Stimulated activated CD8-positive, alpha-beta memory T cell treated with anti-CD3 and anti-CD28 coated beads, Interleukin-2, amount 100 ng/mL, for 1 hour (primary cell): ENCODE measurements around the gene MPI.
A peak's percentile ranks its signal among the peaks of the same experiment; 100 is the strongest.
"Not testable (repeated sequence)": the region's sequence is repeated elsewhere in the genome, so short reads cannot be mapped to it uniquely, and the experiment has no call there.

Experiments used
- DNase-seq, 2 donors: peaks; one replicate each; pipeline ENCODE4 v3.0.0-alpha.2; 2020; ENCODE audit warnings: low read depth in 2 of 2

The MPI gene

GRCh38 chr15:74933573-74933972, 43.7 kb downstream of the MPI start:
- no peak for DNase-seq

- not testable (repeated sequence) for DNase-seq
Measured at GRCh38 chr15:74935193-74935592, 45.4 kb downstream of the MPI start.

GRCh38 chr15:74937272-74937589, 47.4 kb downstream of the MPI start:
- DNase-seq: no peak

GRCh38 chr15:74937590-74938371, 47.9 kb downstream of the MPI start, which contains the start of gene COX5A:
Gene COX5A, minus strand, starts transcription at chr15:74938073. Its CDS starts 59 bp downstream, at chr15:74938014.
- DNase-seq: peak; percentile 83 to 84

GRCh38 chr15:74950078-74950908, 60.5 kb downstream of the MPI start:
- peak; percentile 54 to 65 for DNase-seq

- DNase-seq: no peak
Measured at GRCh38 chr15:74951006-74951405, 61.2 kb downstream of the MPI start.
